Activated effector memory CD4-positive, alpha-beta T cell treated with Interleukin-2 at 50 U/mL for 16 hours (primary cell): Measurements from ENCODE around the gene DYDC2.
"Not testable (repeated sequence)": the region's sequence is repeated elsewhere in the genome, so short reads cannot be mapped to it uniquely, and the experiment has no call there.

Experiments used
- DNase-seq: peaks from one replicate; pipeline ENCODE4 v3.0.0-alpha.2; 2020

DYDC2 gene

GRCh38 chr10:80414142-80414895, 57.7 kb downstream of the DYDC2 start:
- DNase-seq: no peak

GRCh38 chr10:80415734-80416478, 59.3 kb downstream of the DYDC2 start:
- no peak for DNase-seq

GRCh38 chr10:80416479-80417098, 60.0 kb downstream of the DYDC2 start:
- DNase-seq: no peak

- not testable (repeated sequence) for DNase-seq
These were observed 60.7 kb downstream of the DYDC2 start for GRCh38 chr10:80417256-80417655.
